ENCODE data around the gene FGGY.
"Not testable (repeated sequence)": the region's sequence is repeated elsewhere in the genome, so short reads cannot be mapped to it uniquely, and the experiment has no call there.

FGGY gene

GRCh38 chr1:59354239-59354638 is 57.3 kb downstream of the FGGY start:
- not testable (repeated sequence) for DNase-seq (ENCODE audit: low read depth)

DNA sequence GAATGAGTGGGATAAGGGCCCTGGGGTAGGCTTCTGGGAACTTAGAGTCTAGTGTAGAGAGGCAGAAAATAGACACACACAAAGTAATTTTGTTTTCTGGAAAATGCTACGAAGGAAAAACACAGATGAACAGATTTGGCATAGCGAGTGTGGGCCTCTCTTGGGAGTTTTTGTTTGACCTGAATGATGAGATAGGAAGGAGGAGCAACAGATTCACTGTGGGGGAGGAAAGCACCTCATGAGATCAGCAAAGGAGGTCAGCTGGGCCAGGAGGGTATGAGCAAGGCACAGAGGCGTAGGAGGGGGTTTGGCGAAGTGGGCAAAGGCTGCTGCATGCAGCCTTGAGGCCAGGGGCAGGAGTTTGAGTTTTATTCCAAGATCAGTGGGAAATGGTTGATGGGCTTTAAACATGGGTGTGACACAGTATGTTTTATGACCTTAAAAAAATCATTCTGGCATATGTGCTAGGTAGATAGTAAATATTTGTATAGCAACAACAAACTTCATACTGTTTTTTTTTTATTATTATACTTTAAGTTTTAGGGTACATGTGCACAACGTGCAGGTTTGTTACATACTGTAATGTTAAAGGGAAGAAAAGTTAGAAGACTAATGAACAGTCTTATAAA is 57.9 kb downstream of the FGGY start:
- no peak for DNase-seq (ENCODE audit: low read depth)

DNA sequence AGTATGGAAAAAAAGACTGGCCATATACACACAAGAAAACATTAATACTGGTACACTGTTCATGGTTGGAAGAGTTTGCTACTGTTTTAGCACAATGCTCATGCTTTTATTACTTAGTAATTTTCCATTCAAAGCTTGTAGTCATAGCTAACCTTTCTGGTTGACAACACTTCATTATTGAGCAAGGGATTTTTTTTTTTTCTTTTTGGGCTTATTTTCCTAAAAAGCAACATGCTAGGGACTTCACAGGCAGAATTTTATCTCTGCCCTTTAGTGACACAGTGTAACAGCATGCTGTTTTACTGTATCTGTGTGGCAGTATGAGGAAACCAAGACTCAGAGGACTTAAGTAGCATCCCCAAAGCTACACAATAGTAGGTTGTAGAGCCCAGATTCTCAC is 58.5 kb downstream of the FGGY start:
- DNase-seq (ENCODE audit: low read depth) = no peak

DNA sequence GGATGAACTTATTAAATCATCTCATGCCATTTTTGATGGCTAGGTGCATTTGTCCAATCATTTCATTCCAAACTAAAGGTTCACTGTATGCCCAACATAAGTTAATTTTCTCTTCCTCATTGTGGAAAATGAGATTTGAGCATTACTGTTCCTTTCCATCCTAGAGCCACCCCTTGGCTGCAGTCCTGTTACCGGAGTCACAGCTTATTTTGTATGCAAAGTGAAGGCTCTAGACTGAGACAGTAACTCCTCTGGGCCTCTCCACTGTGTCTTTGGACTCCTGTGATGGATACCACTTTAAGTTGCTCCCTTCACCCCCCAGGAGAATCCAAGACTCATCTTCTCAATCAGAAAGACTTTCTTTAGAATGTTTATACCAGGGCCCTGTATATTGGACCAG is 59.7 kb downstream of the FGGY start:
- DNase-seq (ENCODE audit: low read depth) = no peak

GRCh38 chr1:59357645-59358320 is 60.9 kb downstream of the FGGY start:
- DNase-seq (ENCODE audit: low read depth) = no peak

DNA sequence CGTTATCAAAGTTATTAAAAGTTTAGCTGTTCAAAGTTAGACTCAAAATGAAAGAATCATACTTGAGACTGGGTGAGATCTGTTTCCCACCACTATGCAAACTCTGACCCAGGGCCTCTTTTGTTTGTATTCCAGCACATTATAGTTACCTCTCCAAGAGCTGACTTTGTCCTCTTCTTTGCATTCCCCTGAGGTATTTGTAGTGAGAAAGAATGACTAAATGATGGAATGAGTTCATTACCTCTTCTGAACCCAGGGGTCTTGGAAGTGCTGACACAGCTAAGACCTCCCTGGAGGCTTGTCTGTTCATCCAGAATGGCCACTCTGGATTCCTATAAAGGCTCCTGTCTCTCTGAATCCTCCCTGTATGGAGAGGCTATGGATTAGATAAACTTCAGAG is 62.4 kb downstream of the FGGY start:
- DNase-seq (ENCODE audit: low read depth) = no peak

DNA sequence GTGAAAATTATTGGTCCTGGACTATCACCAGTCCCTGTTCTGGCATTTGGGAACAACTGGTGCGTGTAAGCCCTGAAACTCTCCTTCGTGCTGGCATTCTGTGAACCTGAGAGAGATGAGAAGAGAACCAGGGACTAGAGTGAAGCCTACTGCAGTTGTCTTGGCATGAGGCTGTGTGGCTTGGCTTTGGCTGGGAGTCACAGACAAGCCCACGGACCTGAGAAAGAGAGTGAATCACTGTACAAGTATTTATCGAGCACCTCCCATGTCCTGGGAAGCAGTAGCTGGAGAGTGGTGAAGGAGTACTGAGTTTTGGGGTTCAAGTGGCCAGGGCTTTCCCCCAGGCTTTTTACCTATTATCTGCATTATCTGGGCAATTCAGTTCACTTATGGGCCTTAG is 63.3 kb downstream of the FGGY start:
- DNase-seq (ENCODE audit: low read depth) = no peak

- DNase-seq (ENCODE audit: low read depth) = no peak
Measured at GRCh38 chr1:59360729-59361128, 63.8 kb downstream of the FGGY start.

- DNase-seq (ENCODE audit: low read depth) = no peak
Measured at GRCh38 chr1:59361766-59362165, 64.9 kb downstream of the FGGY start.

DNA sequence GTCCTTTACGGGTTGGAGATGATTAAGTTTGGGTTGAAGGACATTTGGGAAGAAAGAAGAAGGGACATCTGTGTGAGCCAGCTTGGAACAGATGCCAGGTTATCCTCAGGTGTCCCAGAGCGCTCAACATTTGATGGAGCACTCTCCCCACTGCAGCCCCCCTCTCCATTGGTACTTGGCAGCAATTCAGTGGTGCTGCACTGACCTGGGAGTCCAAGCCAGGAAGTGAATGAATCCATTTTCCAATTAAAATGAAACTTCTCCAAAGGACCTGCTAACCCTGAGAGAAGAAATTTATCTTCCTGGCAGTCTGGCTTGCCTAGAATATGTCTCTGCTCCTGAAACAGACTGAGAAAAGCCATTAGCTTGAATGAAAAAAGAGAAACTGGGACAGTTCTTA is 67.1 kb downstream of the FGGY start:
- no peak for DNase-seq (ENCODE audit: low read depth)

- no peak for DNase-seq (ENCODE audit: low read depth)
Measured at GRCh38 chr1:59366346-59366745, 69.5 kb downstream of the FGGY start.

- DNase-seq (ENCODE audit: low read depth) = no peak
Measured at GRCh38 chr1:59367301-59368007, 70.6 kb downstream of the FGGY start.

DNA sequence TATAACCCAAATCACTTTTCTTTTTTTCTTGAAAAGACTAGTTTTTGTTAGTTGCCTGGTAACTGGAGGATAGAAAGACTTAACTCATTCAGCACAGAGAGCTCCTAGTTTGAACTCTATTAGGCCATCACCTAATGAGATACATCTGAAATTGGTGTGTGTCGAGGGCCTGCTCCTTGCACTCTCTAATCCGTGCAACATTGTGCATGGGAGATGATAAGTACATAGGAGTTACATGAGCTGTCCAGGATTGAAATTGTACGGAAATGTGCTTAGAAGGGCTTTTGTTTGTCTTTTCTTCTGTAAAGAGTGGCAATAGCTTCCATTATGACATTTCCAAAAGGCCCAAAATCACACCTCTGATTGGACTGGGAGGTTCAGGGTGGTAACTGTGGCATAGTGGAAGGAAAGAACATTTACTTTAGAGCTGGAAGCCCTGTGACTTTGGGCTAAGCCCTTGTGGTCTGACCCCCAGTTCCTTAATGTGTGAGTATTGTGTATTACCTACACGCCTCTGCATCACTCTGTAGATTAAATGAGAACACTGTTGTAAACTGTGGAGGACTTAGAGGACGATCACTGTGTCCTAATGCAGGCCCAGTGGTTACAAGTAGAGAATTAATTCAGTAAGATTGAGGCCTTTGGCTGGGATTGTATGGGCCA is 71.2 kb downstream of the FGGY start:
- no peak for DNase-seq (ENCODE audit: low read depth)

DNA sequence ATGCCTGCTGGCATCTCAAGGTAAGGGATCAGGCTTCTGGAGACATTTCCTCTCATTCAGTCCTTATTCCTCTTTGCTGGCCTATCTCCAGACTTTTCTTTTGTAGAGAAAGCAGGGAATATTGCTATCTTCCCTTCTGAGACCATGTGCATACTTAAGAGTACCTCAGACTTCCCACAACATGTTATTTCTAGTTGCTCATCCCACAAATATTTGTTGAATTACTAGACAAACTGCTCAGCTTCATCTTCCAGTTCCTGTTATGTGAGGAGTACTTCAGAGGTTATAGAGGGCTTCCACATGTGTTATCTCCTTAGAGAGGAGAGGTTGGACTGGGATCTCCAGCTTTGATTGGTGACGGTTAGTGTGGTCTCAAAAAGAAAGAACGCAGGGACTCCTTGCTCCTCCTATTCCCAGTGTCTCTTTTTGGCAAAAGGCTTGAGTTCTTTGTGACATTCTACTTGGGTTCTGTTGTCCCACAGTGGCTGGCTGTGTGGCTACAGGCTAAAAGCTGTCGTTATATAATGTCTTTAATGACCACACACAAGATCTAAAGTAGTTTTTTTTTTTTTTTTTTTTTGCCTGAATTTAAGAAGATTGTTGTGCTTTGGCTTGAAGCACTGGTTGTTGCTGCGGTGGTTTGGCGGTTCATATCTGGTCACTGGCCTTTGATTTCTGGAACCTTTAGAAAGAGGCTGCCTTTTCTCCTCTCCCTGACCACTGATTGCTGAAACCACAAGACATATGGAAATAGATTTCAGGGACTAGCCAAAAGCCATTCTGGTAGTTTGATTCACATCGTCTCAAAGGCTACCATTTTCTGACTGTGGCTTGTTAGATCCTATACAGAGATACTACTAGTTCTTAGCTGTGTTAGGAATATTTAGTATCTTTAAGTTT is 78.7 kb downstream of the FGGY start:
- DNase-seq (ENCODE audit: low read depth) = no peak

- no peak for DNase-seq (ENCODE audit: low read depth)
Measured at GRCh38 chr1:59377350-59377904, 80.5 kb downstream of the FGGY start.

GRCh38 chr1:59378621-59379370 is 81.9 kb downstream of the FGGY start:
- DNase-seq (ENCODE audit: low read depth) = no peak

GRCh38 chr1:59379371-59379728 is 82.5 kb downstream of the FGGY start:
- no peak for DNase-seq (ENCODE audit: low read depth)

DNA sequence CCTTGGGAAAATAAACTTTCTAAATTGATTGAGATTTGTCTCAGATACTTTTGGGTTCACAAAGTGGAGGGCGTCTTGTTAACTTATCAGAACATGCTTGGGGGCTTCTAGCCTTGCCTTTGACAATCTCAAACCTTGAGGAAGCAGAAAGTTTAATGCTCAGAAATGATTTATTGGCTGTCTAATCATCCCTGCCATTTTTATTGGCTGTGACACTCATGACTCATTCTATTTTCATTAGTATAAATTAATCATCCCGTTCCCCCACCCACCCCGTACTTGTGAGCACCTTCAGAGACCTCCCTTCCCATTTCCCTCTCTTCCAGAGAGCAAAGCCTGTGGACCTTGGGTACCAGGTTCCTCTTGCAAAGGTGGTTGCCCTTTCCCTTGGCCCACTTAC is 87.1 kb downstream of the FGGY start:
- DNase-seq (ENCODE audit: low read depth) = no peak

- no peak for DNase-seq (ENCODE audit: low read depth)
Measured at GRCh38 chr1:59384443-59384842, 87.5 kb downstream of the FGGY start.

- DNase-seq (ENCODE audit: low read depth) = no peak
Measured at GRCh38 chr1:59388191-59388590, 91.3 kb downstream of the FGGY start.

DNA sequence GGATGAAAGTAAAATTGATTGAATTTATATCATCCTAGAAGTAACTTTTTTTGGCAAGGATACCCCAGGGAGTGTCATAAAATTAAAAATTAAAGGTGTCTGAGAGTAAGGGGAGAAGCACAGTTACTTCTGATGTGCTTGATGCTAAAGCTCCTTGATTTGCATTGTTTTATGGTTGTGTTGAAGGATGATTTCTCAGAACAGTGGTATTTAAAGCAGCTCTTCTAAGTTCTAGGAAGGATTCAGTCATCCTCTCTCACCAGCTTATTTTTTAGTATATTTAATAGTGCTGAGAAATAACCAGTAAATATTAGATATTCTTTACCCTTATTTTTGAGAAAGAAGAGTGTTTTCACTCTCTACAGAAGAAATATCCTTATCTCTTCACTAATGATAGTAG is 93.0 kb downstream of the FGGY start:
- no peak for DNase-seq (ENCODE audit: low read depth)
